GM23338 (cell line): Measurements from ENCODE around the gene EDNRA. TPM values are rescaled to one million over a fixed set of nuclear protein-coding genes. Genes with fewer than 3 reads are reported as not detected.
A peak's percentile ranks its signal among the peaks of the same experiment; 100 is the strongest.

Source experiments
- ATAC-seq: fragments of 200-7000 bp; cut with Tn5 transposase; 3 replicates; pipeline ENCODE4 v1.9.1; 2020
- DNase-seq: peaks from one replicate; pipeline ENCODE4 v3.0.0-alpha.2; 2015; ENCODE audit warnings: low spot score
- H2AFZ ChIP-seq: fragments of 200-600 bp; sonication (generic); 2 replicates; pipeline ENCODE4 v1.8.0; 2016; ENCODE audit warnings: antibody characterized with exemption, mild to moderate bottlenecking, moderate library complexity
- H3F3A ChIP-seq: fragments of 200-600 bp; sonication (generic); replicated peaks from 2 replicates; pipeline ENCODE4 v1.8.0; 2017; ENCODE audit warnings: antibody characterized with exemption, mixed run types, low read depth
- H3K27ac ChIP-seq: fragments of 200-600 bp; sonication (generic); 2 replicates; pipeline ENCODE4 v1.6.1; 2016; ENCODE audit warnings: low read depth
- H3K27me3 ChIP-seq: fragments of 200-600 bp; sonication (generic); 2 replicates; pipeline ENCODE4 v1.8.0; 2016; ENCODE audit warnings: mild to moderate bottlenecking, mixed run types, moderate library complexity; ENCODE audit not compliant: insufficient read depth
- H3K36me3 ChIP-seq: fragments of 200-600 bp; sonication (generic); 2 replicates; pipeline ENCODE4 v1.8.0; 2016; ENCODE audit warnings: mild to moderate bottlenecking; ENCODE audit not compliant: insufficient read depth
- H3K4me1 ChIP-seq: fragments of 200-600 bp; sonication (generic); 2 replicates; pipeline ENCODE4 v1.8.0; 2016; ENCODE audit warnings: mild to moderate bottlenecking, moderate library complexity; ENCODE audit not compliant: insufficient read depth
- H3K4me2 ChIP-seq: fragments of 200-600 bp; sonication (generic); 2 replicates; pipeline ENCODE4 v1.7.1; 2017; ENCODE audit warnings: mixed run types
- H3K4me3 ChIP-seq: fragments of 200-600 bp; sonication (generic); 2 replicates; pipeline ENCODE4 v1.6.1; 2016; ENCODE audit warnings: mixed run types
- H3K79me2 ChIP-seq: fragments of 200-600 bp; sonication (generic); replicated peaks from 2 replicates; pipeline ENCODE4 v1.8.0; 2017; ENCODE audit warnings: mild to moderate bottlenecking; ENCODE audit not compliant: insufficient read depth
- H3K9me2 ChIP-seq: fragments of 200-600 bp; sonication (generic); 2 replicates; pipeline ENCODE4 v1.8.0; 2017; ENCODE audit not compliant: insufficient read depth
- H4K20me1 ChIP-seq: fragments of 200-600 bp; sonication (generic); replicated peaks from 2 replicates; pipeline ENCODE4 v1.8.0; 2017; ENCODE audit warnings: mild to moderate bottlenecking; ENCODE audit not compliant: insufficient read depth
- H3K27ac Mint-ChIP-seq: 2 replicates; pipeline ENCODE4 v1.8.0; 2020; ENCODE audit warnings: inconsistent platforms, mild to moderate bottlenecking, moderate library complexity, mixed read lengths
- H3K27me3 Mint-ChIP-seq: 3 replicates; pipeline ENCODE4 v1.8.0; 2022; ENCODE audit warnings: low read depth, mild to moderate bottlenecking, moderate library complexity, mixed read lengths, inconsistent platforms; ENCODE audit not compliant: insufficient read depth, poor library complexity
- H3K36me3 Mint-ChIP-seq: 3 replicates; pipeline ENCODE4 v1.8.0; 2021; ENCODE audit warnings: low read depth, mild to moderate bottlenecking, inconsistent platforms, moderate library complexity, mixed read lengths
- H3K4me1 Mint-ChIP-seq: 3 replicates; pipeline ENCODE4 v1.8.0; 2020; ENCODE audit warnings: mild to moderate bottlenecking, inconsistent platforms, mixed read lengths
- H3K4me3 Mint-ChIP-seq: 3 replicates; pipeline ENCODE4 v1.8.0; 2021; ENCODE audit warnings: moderate library complexity, mild to moderate bottlenecking, inconsistent platforms, mixed read lengths
- H3K9me3 Mint-ChIP-seq: 3 replicates; pipeline ENCODE4 v1.8.0; 2020; ENCODE audit warnings: moderate library complexity, mild to moderate bottlenecking, inconsistent platforms, mixed read lengths
- CREB1 ChIP-seq: fragments of 250-450 bp; sonication (Bioruptor Pico); IDR thresholded peaks from 2 replicates; pipeline ENCODE4 v1.5.0; 2020; ENCODE audit warnings: low read depth, mild to moderate bottlenecking, moderate library complexity
- CTCF ChIP-seq, 2 experiments: fragments of 200-600 bp in 1 of 2; sonication (generic) in 1 of 2; conservative IDR thresholded peaks; 2 replicates each; pipeline versions ENCODE4 v1.5.1 to v1.6.1; 2016 to 2017; ENCODE audit warnings: antibody characterized with exemption in 2 of 2, low read depth in 2 of 2, mild to moderate bottlenecking in 2 of 2, moderate library complexity in 1 of 2
- EZH2 ChIP-seq: fragments of 200-600 bp; sonication (generic); IDR thresholded peaks from one replicate; pipeline ENCODE4 v1.8.0; 2017; ENCODE audit warnings: antibody characterized with exemption, mild to moderate bottlenecking, low read depth; ENCODE audit not compliant: unreplicated experiment
- NANOG ChIP-seq: IDR thresholded peaks from 2 replicates; pipeline ENCODE4 v1.6.1; 2016; ENCODE audit warnings: antibody characterized with exemption, borderline replicate concordance
- STAT1 ChIP-seq: IDR thresholded peaks from one replicate; pipeline ENCODE4 v1.6.1; 2016; ENCODE audit warnings: antibody characterized with exemption; ENCODE audit not compliant: unreplicated experiment
- ZNF114 ChIP-seq: fragments of 250-450 bp; sonication (Bioruptor Pico); IDR thresholded peaks from 2 replicates; pipeline ENCODE4 v1.5.0; 2020; ENCODE audit warnings: mild to moderate bottlenecking, moderate library complexity
- polyA plus RNA-seq: library from polyadenylated mRNA; unstranded; fragments of >200 nt; fragmentation: Nextera tagmentation; extraction: Ambion mirVana; gene quantifications from 2 replicates; pipeline ENCODE4 v1.2.1, GENCODE V29; 2016
- total RNA-seq: library from RNA; depleted of rRNA; stranded (reverse); fragments of >200 nt; shearing (Covaris generic); gene quantifications from 2 replicates; pipeline ENCODE4 v1.2.3, GENCODE V29; 2014
- TF ChIP-seq, protein P1 (sequence below): fragments of 250-450 bp; sonication (Bioruptor Pico); IDR thresholded peaks from 2 replicates; pipeline ENCODE4 v1.5.0; 2020; ENCODE audit warnings: mild to moderate bottlenecking, moderate library complexity
- TF ChIP-seq, protein P2 (sequence below): IDR thresholded peaks from 2 replicates; pipeline ENCODE4 v1.6.1; 2016; ENCODE audit warnings: antibody characterized with exemption

EDNRA gene
- total and polyA plus RNA-seq, 2 experiments from 2014 or later = 1.5 to 5.0 TPM

DNA sequence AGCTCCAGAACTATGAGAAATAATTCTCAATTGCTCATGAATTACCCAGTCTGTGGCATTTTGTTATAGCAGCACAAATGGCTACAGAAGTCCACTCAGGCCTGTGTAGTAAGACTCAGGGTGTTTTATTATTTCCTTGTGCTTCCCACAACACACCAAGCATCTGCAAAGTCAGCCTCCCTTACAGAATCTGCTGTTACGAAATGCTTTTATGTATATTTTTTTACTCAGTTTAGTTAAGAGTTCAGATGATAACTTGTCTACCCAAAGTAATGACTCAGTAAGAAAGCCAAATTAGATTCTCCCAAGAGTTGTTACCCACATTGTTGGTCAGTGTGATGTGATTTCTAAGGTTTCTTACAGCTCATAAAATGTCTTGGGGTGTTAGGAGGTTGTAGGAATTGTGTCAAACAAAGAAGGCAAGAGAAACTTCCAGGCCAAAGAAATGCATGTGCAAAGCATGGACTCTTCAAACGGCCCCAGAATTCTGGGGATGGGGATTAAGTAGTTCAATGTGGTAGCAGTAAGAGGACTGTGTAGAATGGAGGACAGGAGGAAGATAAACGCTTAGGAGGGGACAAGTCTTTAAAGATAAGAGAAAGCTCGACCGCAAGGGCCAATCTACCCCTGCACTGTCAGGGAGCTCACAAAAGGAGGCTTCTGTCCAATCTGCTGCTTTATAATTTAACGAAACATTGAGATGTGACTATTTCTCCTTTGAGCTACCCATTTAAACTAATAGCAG lies 100.9 kb downstream of the EDNRA start:
- Histone ChIP-seq H3F3A (no peaks in the 10 kb centered on the region), H2AFZ (peak overlapping the region; percentile 52; the same call in 1 of the 2 replicates), H3K4me3 (no peak overlapping the region), H3K27ac (no peak overlapping the region), H3K36me3 (peaks cover 7% of the 10 kb centered on the region; the same call in 1 of the 2 replicates), H4K20me1 (no peaks in the 10 kb centered on the region), H3K4me1 (no peaks in the 10 kb centered on the region), H3K4me2 (no peak overlapping the region), H3K79me2 (no peaks in the 10 kb centered on the region), H3K9me2 (peaks cover 6% of the 10 kb centered on the region; the same call in 1 of the 2 replicates), H3K27me3 (no peaks in the 10 kb centered on the region)
- DNase-seq (no peak), ATAC-seq (no peak)
- H3K36me3 Mint-ChIP-seq = peaks cover 7% of the 10 kb centered on the region; the same call in 2 of the 3 replicates
- H3K4me3 Mint-ChIP-seq = no peak overlapping the region
- H3K27ac Mint-ChIP-seq = no peak overlapping the region
- H3K9me3 Mint-ChIP-seq = peaks cover 20% of the 10 kb centered on the region
- TF ChIP-seq CTCF (conservative IDR thresholded peaks at IDR 0.05; ENCODE audit: low read depth in 2 of 2) (no peak), EZH2 (no peak), STAT1 (no peak), NANOG (no peak), ZNF114 (CRISPR knock-in tag) (no peak), CREB1 (CRISPR knock-in tag) (no peak)
- TF ChIP-seq, protein P1, sequence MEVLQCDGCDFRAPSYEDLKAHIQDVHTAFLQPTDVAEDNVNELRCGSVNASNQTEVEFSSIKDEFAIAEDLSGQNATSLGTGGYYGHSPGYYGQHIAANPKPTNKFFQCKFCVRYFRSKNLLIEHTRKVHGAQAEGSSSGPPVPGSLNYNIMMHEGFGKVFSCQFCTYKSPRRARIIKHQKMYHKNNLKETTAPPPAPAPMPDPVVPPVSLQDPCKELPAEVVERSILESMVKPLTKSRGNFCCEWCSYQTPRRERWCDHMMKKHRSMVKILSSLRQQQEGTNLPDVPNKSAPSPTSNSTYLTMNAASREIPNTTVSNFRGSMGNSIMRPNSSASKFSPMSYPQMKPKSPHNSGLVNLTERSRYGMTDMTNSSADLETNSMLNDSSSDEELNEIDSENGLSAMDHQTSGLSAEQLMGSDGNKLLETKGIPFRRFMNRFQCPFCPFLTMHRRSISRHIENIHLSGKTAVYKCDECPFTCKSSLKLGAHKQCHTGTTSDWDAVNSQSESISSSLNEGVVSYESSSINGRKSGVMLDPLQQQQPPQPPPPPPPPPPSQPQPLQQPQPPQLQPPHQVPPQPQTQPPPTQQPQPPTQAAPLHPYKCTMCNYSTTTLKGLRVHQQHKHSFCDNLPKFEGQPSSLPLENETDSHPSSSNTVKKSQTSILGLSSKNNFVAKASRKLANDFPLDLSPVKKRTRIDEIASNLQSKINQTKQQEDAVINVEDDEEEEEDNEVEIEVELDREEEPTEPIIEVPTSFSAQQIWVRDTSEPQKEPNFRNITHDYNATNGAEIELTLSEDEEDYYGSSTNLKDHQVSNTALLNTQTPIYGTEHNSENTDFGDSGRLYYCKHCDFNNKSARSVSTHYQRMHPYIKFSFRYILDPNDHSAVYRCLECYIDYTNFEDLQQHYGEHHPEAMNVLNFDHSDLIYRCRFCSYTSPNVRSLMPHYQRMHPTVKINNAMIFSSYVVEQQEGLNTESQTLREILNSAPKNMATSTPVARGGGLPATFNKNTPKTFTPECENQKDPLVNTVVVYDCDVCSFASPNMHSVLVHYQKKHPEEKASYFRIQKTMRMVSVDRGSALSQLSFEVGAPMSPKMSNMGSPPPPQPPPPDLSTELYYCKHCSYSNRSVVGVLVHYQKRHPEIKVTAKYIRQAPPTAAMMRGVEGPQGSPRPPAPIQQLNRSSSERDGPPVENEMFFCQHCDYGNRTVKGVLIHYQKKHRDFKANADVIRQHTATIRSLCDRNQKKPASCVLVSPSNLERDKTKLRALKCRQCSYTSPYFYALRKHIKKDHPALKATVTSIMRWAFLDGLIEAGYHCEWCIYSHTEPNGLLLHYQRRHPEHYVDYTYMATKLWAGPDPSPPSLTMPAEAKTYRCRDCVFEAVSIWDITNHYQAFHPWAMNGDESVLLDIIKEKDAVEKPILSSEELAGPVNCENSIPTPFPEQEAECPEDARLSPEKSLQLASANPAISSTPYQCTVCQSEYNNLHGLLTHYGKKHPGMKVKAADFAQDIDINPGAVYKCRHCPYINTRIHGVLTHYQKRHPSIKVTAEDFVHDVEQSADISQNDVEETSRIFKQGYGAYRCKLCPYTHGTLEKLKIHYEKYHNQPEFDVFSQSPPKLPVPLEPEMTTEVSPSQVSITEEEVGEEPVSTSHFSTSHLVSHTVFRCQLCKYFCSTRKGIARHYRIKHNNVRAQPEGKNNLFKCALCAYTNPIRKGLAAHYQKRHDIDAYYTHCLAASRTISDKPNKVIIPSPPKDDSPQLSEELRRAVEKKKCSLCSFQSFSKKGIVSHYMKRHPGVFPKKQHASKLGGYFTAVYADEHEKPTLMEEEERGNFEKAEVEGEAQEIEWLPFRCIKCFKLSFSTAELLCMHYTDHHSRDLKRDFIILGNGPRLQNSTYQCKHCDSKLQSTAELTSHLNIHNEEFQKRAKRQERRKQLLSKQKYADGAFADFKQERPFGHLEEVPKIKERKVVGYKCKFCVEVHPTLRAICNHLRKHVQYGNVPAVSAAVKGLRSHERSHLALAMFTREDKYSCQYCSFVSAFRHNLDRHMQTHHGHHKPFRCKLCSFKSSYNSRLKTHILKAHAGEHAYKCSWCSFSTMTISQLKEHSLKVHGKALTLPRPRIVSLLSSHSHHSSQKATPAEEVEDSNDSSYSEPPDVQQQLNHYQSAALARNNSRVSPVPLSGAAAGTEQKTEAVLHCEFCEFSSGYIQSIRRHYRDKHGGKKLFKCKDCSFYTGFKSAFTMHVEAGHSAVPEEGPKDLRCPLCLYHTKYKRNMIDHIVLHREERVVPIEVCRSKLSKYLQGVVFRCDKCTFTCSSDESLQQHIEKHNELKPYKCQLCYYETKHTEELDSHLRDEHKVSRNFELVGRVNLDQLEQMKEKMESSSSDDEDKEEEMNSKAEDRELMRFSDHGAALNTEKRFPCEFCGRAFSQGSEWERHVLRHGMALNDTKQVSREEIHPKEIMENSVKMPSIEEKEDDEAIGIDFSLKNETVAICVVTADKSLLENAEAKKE (CRISPR knock-in tag) = no peak
- TF ChIP-seq, protein P2, sequence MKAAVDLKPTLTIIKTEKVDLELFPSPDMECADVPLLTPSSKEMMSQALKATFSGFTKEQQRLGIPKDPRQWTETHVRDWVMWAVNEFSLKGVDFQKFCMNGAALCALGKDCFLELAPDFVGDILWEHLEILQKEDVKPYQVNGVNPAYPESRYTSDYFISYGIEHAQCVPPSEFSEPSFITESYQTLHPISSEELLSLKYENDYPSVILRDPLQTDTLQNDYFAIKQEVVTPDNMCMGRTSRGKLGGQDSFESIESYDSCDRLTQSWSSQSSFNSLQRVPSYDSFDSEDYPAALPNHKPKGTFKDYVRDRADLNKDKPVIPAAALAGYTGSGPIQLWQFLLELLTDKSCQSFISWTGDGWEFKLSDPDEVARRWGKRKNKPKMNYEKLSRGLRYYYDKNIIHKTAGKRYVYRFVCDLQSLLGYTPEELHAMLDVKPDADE = no peak
- H3K4me1 Mint-ChIP-seq = no peaks in the 10 kb centered on the region; the same call in 2 of the 3 replicates
- peaks cover 2% of the 10 kb centered on the region for H3K27me3 Mint-ChIP-seq
